GM19023 (cell line): ENCODE results near the gene PLA1A.
"Not testable (repeated sequence)": the region's sequence is repeated elsewhere in the genome, so short reads cannot be mapped to it uniquely, and the experiment has no call there.

Experiments
- ATAC-seq: cut with Tn5 transposase; IDR thresholded peaks from one replicate; pipeline ENCODE4 v1.9.1; 2021; ENCODE audit warnings: mild to moderate bottlenecking, moderate library complexity; ENCODE audit not compliant: unreplicated experiment

The PLA1A gene, protein sequence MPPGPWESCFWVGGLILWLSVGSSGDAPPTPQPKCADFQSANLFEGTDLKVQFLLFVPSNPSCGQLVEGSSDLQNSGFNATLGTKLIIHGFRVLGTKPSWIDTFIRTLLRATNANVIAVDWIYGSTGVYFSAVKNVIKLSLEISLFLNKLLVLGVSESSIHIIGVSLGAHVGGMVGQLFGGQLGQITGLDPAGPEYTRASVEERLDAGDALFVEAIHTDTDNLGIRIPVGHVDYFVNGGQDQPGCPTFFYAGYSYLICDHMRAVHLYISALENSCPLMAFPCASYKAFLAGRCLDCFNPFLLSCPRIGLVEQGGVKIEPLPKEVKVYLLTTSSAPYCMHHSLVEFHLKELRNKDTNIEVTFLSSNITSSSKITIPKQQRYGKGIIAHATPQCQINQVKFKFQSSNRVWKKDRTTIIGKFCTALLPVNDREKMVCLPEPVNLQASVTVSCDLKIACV

DNA sequence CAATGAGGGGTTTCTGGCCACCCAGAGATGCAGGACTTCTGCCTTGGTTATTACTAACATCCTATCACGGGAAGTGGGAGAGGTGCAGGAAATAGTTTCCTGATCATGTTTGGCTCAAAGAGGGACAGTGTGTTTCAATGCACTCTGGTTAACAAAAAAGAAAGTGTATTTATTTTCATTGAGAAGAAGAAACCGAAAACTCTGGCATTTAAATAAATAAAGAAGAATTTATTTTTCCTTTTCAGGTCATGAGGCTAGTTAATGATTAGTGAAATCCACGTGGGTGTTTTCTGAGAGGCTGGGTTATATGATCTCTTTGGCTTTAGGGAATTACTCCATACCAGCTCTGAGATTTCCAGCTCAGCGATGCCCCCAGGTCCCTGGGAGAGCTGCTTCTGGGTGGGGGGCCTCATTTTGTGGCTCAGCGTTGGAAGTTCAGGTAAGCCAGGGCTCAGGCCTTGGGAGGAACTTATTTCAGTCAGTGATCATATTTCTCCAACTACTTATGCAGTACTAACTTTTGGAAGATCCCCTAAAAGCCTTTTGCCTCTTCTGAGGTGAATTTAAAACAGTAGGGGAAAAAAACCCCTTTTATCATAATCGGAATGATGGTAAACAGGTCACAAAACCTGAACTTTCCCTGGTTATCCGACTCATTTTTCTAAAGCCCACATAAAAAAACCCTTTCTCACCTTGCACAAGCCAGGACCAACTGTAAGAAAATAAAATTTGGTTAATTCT lies at the start of gene PLA1A:
TSS of gene PLA1A (plus strand) at position 338 of the 741 bp plus-strand sequence. CDS start at position 367, 29 bp downstream.
- no peak for ATAC-seq

DNA sequence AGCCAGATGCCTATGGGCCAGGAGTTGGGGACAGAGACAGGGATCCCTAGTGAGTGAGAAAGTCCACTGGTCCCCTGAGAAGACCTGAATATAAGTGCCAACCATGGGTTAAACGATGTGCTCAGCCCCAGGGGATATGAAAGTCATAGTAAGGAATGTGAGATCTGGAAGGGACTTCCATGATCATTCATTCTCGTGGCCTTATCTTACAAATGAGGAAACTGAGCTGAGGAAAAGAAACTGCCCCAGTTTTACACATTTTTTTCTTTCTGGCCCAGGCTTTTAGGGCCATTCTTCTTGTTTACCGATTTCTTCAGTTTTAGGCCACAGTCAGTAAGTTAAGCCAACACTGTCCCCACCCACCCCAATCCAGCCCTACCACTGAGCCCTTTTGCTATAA lies 49.3 kb upstream of the PLA1A start:
- ATAC-seq: no peak

DNA sequence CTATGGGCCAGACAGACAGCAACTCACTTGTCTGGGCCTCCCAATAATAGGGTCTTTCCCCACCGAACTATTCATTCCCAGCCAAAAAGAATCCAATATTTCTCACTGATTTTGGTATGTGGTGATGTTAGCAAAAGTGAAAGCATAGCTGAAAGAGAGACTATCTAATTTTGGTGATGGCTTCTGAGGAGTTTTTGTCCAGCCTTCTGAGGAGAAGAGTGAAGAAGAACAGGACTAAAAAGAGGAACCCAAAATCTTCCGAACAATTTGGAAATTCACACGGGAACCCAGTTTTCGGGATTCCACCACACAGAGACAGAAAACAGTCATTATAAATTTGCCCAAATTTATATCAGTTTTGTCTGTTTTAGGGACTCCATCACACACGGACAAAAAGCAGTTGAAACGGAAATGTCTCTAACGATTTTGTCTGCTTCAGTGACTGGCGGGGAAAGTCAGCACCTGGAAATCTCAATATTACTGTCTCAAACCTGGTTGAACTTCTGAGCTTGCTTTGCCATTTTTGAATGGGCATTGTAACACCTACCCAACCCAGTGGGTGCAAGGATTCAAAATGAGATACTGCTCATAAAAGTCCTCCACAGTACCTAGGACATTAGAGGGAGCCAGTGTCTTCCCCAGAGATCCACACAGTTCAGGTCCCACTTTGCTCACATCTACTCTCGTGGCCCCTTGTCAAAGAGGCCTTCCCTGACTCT lies 47.3 kb upstream of the PLA1A start:
- ATAC-seq: no peak

DNA sequence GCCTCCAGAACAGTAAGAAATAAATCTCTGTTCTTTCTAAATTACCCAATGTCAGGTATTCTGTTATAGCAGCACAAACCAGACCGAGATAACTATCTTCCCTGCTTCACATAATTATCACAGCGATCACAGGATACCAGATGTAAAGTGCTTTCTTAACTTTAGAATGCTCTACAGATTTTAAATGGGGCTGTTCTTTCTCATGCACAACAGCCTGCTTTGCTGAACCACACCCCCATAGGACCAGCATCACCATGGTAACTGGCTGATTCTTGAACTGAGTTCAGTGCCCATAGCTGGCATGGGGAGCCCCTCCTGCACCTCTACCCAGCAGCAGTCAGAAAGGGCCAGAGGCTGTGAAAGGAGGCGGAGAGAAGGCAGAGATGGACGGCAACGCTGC lies 46.1 kb upstream of the PLA1A start:
- ATAC-seq: no peak

DNA sequence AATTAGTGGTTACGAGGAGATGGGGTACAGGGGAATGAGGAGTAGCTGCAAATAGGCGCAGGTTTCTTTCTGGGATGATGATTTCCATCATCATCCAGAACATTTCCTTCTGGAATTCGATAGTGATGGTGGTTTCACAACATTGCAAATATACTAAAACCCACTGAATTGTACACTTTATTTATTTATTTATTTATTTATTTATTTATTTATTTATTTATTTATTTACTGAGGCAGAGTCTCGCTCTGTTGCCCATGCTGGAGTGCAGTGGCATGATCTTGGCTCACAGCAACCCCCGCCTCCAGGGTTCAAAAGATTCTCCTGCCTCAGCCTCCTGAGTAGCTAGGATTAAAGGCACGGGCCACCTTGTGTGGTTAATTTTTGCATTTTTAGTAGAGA lies 44.8 kb upstream of the PLA1A start:
- ATAC-seq: not testable (repeated sequence)

DNA sequence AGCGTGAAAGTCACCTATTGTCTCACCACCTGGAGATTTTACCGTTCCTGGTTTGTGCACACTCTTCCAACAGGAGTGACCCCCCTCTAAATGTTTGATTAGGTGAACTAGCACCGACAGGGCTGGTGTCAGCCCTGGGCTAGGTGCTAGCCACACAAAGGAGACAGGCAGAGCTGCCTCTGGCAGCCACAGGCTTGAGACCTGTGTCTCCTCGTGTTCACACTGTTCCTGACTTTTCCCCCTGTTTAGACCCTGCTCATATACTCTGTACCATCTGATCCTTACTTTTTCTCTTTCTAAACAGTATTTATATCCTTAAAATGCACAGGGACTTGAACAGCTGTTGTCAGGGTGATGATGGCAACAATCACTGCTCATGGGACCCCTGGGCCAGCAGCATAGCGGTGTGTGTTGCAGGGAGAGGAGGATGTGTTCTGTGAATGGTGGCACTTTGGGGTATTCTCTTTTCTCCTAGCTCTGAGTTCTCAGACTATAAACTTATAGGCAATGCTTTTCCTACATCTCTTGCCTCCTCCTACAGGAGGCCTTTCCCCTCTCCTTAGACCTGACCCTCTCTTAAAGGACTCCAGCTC lies 43.8 kb upstream of the PLA1A start:
- no peak for ATAC-seq

DNA sequence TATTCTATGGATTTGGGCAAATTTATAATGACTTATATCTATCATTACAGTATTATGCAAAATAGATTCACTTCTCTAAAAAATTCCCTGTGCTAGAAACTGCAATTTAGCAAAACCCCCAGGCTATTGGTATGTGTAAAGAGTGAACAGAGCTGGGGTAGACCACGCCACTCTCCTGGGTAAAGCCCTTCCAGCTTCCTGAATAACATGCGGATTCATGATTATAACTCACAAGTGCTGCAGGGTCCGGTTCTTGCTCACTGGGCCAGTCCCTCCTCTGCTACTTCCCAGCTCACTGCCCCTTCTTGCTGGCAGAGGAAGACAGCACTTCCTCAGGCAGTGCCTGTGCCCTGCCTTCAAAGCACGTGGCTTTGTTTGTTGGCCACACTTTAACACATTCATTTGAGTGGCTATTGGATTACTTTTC lies 42.4 kb upstream of the PLA1A start:
- ATAC-seq: no peak

DNA sequence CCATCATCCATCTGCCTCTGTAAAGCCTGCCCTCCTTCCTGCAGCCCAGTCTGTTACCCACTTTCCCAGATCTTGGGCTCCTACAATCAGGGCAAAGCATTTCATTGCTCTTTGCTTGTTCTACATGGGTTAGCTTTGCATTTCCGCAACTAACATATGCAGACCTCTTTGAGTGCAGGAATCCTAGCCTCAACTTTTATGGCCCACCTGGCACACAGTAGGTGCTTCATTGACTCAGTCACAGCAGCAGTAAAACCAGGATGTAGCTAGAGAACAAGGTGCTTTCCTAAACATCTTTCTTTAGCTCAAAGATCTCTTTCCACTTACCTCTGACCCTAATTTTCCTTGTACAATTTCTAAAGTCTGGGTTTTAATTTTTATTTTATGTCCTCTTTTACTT lies 41.8 kb upstream of the PLA1A start:
- ATAC-seq: no peak

DNA sequence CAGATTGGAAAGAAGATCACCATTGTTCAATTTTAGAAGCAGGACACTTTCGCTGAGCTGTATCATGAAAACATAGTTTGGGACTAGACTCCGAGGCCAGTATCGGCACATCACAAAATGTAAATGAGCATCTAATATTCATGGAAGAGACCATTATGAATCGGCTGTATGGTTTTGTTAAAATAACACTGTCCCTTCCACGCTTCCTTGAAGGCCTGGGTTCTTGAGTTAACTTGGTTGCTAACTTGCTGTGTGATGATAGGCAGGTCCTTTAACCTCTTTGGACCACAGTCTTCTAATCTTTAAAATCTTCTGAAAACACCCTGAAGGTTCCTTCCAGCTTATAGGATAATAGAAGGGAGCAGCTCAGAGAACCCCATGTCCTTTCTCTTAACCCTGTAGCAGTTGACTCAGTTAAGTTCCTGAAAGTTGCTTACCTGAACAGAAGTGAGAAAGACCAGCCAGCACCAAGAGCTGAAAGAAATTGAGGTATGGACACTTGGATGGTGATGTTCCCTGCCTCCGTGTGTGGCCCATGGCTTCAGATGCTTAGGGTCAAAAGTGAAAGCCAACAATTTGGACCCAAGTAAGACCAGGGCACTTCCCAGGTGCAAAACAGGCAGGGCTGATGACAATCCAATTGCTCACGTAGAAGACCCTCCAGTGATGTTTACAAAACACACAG lies 40.4 kb upstream of the PLA1A start:
- no peak for ATAC-seq

DNA sequence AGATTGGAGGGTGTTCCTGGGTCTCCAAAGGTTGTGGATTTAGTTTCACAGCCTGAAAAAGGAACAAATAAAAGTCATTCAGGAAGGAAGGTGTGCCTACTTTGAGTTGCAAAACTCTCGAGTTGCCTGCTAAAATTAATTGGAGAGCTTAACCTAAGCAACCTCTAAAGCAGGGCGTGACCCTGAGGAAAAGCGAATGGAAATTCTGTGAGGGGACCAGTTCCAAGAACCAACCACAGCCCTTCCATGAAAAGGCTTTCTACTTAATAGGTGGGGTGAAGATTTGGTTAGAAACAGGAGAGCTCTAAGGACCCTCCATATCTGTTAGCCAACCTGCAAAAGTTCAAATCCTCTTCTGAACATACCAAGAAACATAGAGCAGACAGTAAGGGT lies 39.8 kb upstream of the PLA1A start:
- no peak for ATAC-seq

DNA sequence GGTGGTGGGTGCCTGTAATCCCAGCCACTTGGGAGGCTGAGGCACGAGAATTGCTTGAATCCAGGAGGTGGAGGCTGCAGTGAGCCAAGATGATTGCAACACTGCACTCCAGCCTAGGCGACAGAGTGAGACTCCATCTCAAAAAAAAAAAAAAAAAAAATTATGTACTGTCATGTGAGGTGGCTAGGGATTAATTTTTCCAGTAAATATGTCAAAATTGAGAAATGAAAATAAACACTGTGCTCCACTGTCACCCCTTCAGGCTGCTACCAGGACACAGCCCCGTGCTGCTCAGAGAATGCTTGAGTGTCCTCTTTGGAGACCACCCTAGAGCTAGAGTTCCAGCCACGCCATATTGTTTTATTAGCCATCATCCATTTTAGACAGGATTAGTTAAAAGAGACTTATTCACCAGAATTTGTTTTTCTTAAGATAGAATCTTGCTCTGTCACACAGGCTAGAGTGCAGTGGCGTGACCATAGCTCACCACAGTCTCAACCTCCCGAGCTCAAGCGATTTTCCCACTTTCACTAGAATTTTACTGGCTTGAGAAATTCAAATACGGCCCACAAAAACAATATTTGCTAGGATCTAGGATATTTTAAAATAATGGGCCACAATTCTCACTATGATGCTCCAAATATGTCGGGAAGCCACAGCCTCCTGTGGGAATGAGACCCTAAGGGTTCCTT lies 38.9 kb upstream of the PLA1A start:
- ATAC-seq: no peak

DNA sequence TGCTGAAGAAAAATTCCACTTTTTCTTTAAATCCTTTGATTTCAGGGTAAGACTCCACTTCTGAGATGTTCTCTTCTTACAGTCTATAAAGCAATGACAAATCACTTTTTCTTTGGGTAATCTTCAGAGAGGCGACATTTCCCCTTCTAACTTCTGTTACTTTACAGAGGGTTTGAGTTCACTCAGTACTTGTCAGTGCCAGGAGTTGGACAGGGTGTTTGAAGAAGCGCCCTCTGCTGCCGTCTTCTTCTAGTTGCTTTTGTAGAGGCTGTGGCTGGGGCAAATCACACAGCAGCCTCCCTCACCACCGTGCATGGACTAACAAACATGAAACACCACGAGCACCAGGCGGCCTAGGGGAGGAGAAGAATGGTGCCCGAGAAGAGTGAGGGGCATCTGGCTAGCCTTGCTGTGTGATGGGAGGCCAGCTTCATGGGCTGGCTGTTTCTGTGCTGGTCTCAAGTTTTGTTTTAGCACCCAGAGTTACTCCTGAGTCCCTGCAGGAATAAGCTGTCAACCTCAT lies 38.2 kb upstream of the PLA1A start, which contains the start of gene CD80:
TSS of gene CD80 (minus strand) at position 174 of the 523 bp plus-strand sequence. CDS start 1,886 bp downstream, outside the sequence.
- peak; percentile 54 for ATAC-seq

DNA sequence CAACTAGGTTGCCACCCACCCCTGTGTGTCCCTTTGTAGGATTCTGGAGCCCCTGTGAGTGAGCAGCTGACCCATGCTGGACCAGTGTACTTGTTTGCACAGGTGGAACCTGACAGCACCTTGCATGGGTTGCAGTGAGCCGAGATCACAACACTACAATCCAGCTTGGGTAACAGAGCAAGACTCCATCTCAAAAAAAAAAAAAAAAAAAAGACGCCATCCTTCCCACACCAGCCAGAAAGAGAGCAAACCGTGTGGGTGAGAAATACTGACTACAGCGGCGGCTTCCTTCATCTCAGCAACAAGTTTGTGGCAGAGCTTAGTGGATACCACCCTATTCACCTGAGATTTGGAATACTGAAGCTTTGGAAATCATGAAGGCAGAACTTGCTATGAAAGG lies 37.5 kb upstream of the PLA1A start:
- ATAC-seq: no peak

DNA sequence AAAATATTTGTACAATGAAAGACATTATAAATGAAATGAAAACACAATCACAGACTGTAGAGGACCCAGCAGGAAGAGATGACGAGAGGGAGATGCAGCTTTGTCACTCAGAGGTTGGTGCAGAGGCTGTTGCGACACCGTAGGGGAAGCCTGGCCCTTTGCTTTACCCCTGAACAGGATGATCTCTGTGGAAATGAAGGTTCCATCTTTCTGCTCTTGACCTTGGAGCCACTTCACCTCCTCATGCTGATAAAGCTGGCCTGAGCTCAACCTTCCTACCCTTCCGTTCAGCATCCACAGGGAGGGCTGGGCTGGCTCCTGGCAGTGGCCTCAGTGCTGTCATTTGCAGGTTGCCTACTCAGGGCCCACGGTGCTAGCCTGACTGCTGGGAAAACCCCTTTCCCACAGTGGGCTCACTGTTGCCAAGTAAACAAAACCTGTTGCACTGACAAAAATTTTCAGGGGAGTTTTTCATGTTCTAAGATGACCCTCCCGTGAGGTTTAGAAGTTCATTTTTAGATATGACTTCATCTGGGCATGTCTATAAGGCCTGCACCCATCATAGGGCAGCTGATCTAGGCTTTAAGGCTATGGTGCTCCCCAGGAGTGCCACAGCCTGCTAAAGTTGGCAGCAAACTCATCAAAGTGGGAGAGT lies 35.3 kb upstream of the PLA1A start:
- peak; percentile 76 for ATAC-seq

DNA sequence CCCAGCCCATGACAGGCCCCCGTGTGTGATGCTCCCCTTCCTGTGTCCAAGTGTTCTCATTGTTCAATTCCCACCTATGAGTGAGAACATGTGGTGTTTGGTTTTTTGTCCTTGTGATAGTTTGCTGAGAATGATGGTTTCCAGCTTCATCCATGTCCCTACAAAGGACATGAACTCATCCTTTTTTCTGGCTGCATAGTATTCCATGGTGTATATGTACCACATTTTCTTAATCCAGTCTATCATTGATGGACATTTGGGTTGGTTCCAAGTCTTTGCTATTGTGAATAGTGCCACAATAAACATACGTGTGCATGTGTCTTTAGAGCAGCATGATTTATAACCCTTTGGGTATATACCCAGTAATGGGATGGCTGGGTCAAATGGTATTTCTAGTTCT lies 34.4 kb upstream of the PLA1A start:
- ATAC-seq: not testable (repeated sequence)

DNA sequence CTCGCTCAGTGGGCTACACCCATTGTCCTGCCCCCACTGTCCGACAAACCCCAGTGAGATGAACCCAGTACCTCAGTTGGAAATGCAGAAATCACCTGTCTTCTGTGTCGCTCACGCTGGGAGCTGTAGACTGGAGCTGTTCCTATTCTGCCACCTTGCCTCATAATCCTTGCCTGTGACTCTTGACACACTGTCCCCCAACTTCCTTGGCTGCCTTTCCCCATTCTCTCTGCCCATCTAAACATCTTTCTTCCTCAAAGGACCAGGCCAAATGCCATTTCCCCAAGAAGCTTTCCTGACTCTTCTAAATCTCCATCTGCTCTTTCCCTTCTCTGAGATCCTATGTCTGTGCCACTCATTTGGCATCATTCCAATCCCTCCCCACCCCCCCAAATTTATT lies 28.5 kb upstream of the PLA1A start:
- no peak for ATAC-seq

DNA sequence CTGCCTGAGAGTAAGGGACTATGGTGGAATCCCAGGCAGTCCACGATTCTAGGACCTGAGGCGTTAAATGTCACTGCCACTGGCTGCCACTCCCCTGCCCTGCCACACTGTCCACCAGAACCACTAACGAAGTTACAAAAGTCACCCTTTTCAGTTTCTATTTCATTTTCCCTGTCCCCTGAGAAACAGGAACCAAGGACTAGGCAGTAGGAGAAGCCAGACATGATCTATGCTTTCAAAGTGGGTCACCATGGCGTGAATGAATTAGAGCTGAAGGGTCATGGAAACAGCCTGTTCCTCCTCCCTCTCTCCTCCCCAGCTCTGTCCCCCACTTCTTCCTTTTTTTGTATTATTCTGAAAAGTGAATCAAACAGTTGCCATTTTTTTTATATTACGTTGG lies 27.5 kb upstream of the PLA1A start:
- ATAC-seq: peak; percentile 58

DNA sequence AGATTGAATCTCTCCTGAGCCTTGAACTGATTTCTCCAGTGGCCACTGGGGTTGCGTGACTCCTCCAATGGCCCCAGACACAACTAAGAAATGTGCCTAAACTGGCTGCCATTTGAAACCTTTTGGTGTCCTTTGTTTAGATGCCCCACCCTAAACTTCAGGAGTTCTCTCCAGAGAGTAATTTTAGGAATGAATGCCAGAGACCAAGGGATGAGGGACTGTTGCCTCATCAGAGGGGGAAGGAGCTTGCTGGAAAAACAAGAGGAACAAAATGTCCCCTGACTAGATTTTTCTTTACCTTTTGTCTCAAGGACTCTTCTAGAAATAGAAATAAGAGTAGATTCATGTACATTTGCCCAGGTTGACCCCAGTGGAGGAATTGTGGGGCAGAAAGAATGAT lies 26.5 kb upstream of the PLA1A start:
- ATAC-seq: no peak

DNA sequence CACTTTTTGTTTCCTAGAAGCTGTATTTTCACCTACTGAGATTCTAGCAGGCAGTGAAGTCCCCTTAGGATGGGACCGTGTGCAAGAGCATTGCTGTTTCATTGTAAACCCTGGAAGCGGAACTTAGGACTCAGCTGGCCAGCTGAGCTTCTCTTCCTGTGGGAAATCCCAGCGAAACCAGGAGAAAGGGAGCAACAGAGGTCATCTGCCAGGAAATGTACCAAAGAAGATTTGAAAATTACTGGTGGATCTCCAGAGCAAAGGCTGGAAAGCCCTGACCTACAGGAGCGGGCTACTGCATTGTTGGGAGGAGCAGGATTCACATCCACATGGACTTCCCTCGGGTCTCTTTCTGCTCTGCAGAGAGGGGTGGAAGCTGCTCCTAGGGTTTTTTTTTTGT lies 26.0 kb upstream of the PLA1A start:
- no peak for ATAC-seq
